K562 (cell line): ENCODE data around the gene PHF12. TPM values are rescaled to one million over a fixed set of nuclear protein-coding genes. Genes with fewer than 3 reads are reported as not detected.

ENCODE experiments used
- CEBPB ChIP-seq: fragments of 450-650 bp; IDR thresholded peaks from 2 replicates; pipeline ENCODE4 v1.6.1; 2016; ENCODE audit warnings: missing genetic modification characterization, missing compliant biosample characterization
- CHAMP1 ChIP-seq: fragments of 450-650 bp; IDR thresholded peaks from 2 replicates; pipeline ENCODE4 v1.6.1; 2016; ENCODE audit warnings: mild to moderate bottlenecking
- KHSRP ChIP-seq: fragments of 450-650 bp; IDR thresholded peaks from 2 replicates; pipeline ENCODE4 v1.6.1; 2017
- POU5F1 ChIP-seq: fragments of 150-350 bp; IDR thresholded peaks from 2 replicates; pipeline ENCODE4 v1.6.1; 2014; ENCODE audit warnings: borderline replicate concordance, low read length, low read depth, mild to moderate bottlenecking; ENCODE audit not compliant: partially characterized antibody
- SMARCA4 ChIP-seq: fragments of 450-650 bp; IDR thresholded peaks from 2 replicates; pipeline ENCODE4 v1.6.1; 2016
- ZBTB40 ChIP-seq, 2 experiments: fragments of 450-650 bp in 1 of 2; sonication (generic) in 1 of 2; formaldehyde crosslinking in 1 of 2; IDR thresholded peaks; 2 replicates each; pipeline versions ENCODE4 v1.7.1 to v1.9.0; 2016 to 2022; ENCODE audit warnings: inconsistent platforms in 1 of 2, mild to moderate bottlenecking in 1 of 2, missing genetic modification reagents in 1 of 2
- ZNF280B ChIP-seq: fragments of 250-450 bp; sonication (Bioruptor Pico); IDR thresholded peaks from 2 replicates; pipeline ENCODE4 v1.5.1; 2021; ENCODE audit warnings: mild to moderate bottlenecking
- ZNF408 ChIP-seq: fragments of 250-450 bp; sonication (Bioruptor Pico); IDR thresholded peaks from 2 replicates; pipeline ENCODE4 v1.4.0; 2020; ENCODE audit warnings: low read depth, mild to moderate bottlenecking, moderate library complexity
- ZNF41 ChIP-seq: fragments of 250-450 bp; sonication (Bioruptor Pico); conservative IDR thresholded peaks from 2 replicates; pipeline ENCODE4 v1.4.0; 2020; ENCODE audit warnings: mild to moderate bottlenecking
- ZNF551 ChIP-seq: fragments of 250-450 bp; sonication (Bioruptor Pico); IDR thresholded peaks from 2 replicates; pipeline ENCODE4 v1.5.0; 2021; ENCODE audit warnings: mild to moderate bottlenecking, moderate library complexity
- ZNF778 ChIP-seq: fragments of 450-650 bp; formaldehyde crosslinking; IDR thresholded peaks from 2 replicates; pipeline ENCODE4 v1.4.0; 2020; ENCODE audit warnings: mild to moderate bottlenecking, moderate library complexity
- polyA plus RNA-seq, 8 experiments: library from polyadenylated mRNA; depleted of rRNA in 4 of 8; stranded (reverse) in 5 of 8; unstranded in 3 of 8; fragments of >200 nt; fragmentation: Nextera tagmentation in 2 of 8; fragmentation: Illumina TruSeq in 1 of 8; extraction: Ambion mirVana in 2 of 8; extraction: Trizol in 1 of 8; gene quantifications; 2 replicates each; pipeline versions ENCODE4 v1.2.1 to v1.2.3, GENCODE V29; 2011 to 2014; ENCODE audit warnings: inconsistent platforms in 1 of 8, missing spikeins in 1 of 8
- total RNA-seq, 7 experiments: library from RNA; depleted of rRNA in 6 of 7; stranded (reverse); fragments of >200 nt in 6 of 7; fragmentation: Illumina TruSeq in 2 of 7; extraction: Trizol in 2 of 7; gene quantifications; 2 replicates each; pipeline versions ENCODE4 v1.2.1 to v1.2.3, GENCODE V29; 2011 to 2021; ENCODE audit warnings: low replicate concordance in 1 of 7

The PHF12 gene
- total and polyA plus RNA-seq, 9 of the 15 experiments (the other 6 are each of a cell fraction or from before 2014, with no cell fraction given), result 0.82 to 31.3 (median 13.5) TPM

- no peak for TF ChIP-seq CHAMP1
- peak; percentile 58; the same call in 1 of the 2 replicates for TF ChIP-seq ZBTB40 (IDR thresholded peaks at IDR 0.05)
- TF ChIP-seq ZBTB40 (CRISPR knock-in tag; IDR thresholded peaks at IDR 0.05), result no peak
- 0 out of 2 replicates have a peak, but pooled peaks have one; percentile 49 for TF ChIP-seq SMARCA4
- TF ChIP-seq ZNF280B (CRISPR knock-in tag), result no peak
- no peak for TF ChIP-seq CEBPB (tag)
- TF ChIP-seq ZNF41 (CRISPR knock-in tag), result no peak
- no peak for TF ChIP-seq ZNF551 (CRISPR knock-in tag)
- TF ChIP-seq POU5F1, result no peak
- no peak for TF ChIP-seq ZNF408 (CRISPR knock-in tag)
- no peak for TF ChIP-seq KHSRP
- TF ChIP-seq ZNF778 (CRISPR knock-in tag), result no peak
Measured at GRCh38 chr17:28901866-28902818, 49.2 kb downstream of the PHF12 start (continued).
